GM23248 (cell line): ENCODE measurements around the gene HPS1. TPM values are rescaled to one million over a fixed set of nuclear protein-coding genes. Genes with fewer than 3 reads are reported as not detected.

Experiments
- DNase-seq: peaks from one replicate; pipeline ENCODE4 v3.0.0-alpha.2; 2015
- H2AFZ ChIP-seq: fragments of 200-600 bp; sonication (generic); 2 replicates; pipeline ENCODE4 v1.6.1; 2016; ENCODE audit warnings: antibody characterized with exemption
- H3F3A ChIP-seq: fragments of 200-600 bp; sonication (generic); 2 replicates; pipeline ENCODE4 v1.6.1; 2016; ENCODE audit warnings: mild to moderate bottlenecking, antibody characterized with exemption, mixed run types; ENCODE audit not compliant: insufficient read depth
- H3K27ac ChIP-seq: fragments of 200-600 bp; sonication (generic); 2 replicates; pipeline ENCODE4 v1.5.1; 2016; ENCODE audit warnings: mild to moderate bottlenecking
- H3K27me3 ChIP-seq: fragments of 200-600 bp; sonication (generic); replicated peaks from 2 replicates; pipeline ENCODE4 v1.6.1; 2016; ENCODE audit warnings: mild to moderate bottlenecking; ENCODE audit not compliant: insufficient read depth
- H3K36me3 ChIP-seq: fragments of 200-600 bp; sonication (generic); 2 replicates; pipeline ENCODE4 v1.6.1; 2016; ENCODE audit warnings: low read depth, mild to moderate bottlenecking
- H3K4me1 ChIP-seq: fragments of 200-600 bp; sonication (generic); 2 replicates; pipeline ENCODE4 v1.6.1; 2016; ENCODE audit warnings: mild to moderate bottlenecking; ENCODE audit not compliant: insufficient read depth
- H3K4me2 ChIP-seq: fragments of 200-600 bp; sonication (generic); one replicate; pipeline ENCODE4 v1.6.1; 2016; ENCODE audit warnings: mild to moderate bottlenecking; ENCODE audit not compliant: unreplicated experiment
- H3K4me3 ChIP-seq: fragments of 200-600 bp; sonication (generic); 2 replicates; pipeline ENCODE4 v1.5.1; 2016; ENCODE audit warnings: mild to moderate bottlenecking
- H3K79me2 ChIP-seq: fragments of 200-600 bp; sonication (generic); 2 replicates; pipeline ENCODE4 v1.6.1; 2016; ENCODE audit warnings: mild to moderate bottlenecking; ENCODE audit not compliant: insufficient read depth
- H3K9ac ChIP-seq: fragments of 200-600 bp; sonication (generic); 2 replicates; pipeline ENCODE4 v1.6.1; 2016; ENCODE audit warnings: mild to moderate bottlenecking
- H3K9me2 ChIP-seq: fragments of 200-600 bp; sonication (generic); 2 replicates; pipeline ENCODE4 v1.6.1; 2016; ENCODE audit warnings: mixed run types, mild to moderate bottlenecking, moderate library complexity; ENCODE audit not compliant: insufficient read depth
- H3K9me3 ChIP-seq: fragments of 200-600 bp; sonication (generic); one replicate; pipeline ENCODE4 v1.6.1; 2017; ENCODE audit warnings: low read depth
- H4K20me1 ChIP-seq: fragments of 200-600 bp; sonication (generic); 2 replicates; pipeline ENCODE4 v1.6.0; 2016; ENCODE audit not compliant: insufficient read depth
- EZH2 ChIP-seq: fragments of 200-600 bp; sonication (generic); IDR thresholded peaks from 2 replicates; pipeline ENCODE4 v1.6.1; 2018; ENCODE audit warnings: antibody characterized with exemption, mild to moderate bottlenecking; ENCODE audit not compliant: insufficient read depth, poor library complexity, severe bottlenecking
- EZH2phosphoT487 ChIP-seq: fragments of 200-600 bp; sonication (generic); IDR thresholded peaks from 2 replicates; pipeline ENCODE4 v1.6.1; 2018; ENCODE audit warnings: antibody characterized with exemption, moderate library complexity, mild to moderate bottlenecking, low read depth; ENCODE audit not compliant: insufficient read depth
- WGBS, 2 experiments: methylation state at CpG; one replicate each; pipeline ENCODE4 v1.1.6; 2015 to 2017; ENCODE audit warnings: low lambda C conversion rate in 2 of 2, low coverage in 1 of 2; ENCODE audit errors: missing lambda C conversion rate in 2 of 2; 5-methylcytosine and 5-hydroxymethylcytosine counted together
- in situ Hi-C: fragments of 300-500 bp; cut with MboI; formaldehyde crosslinking; loops from 2 replicates; pipeline ENCODE4 v1.15.0; 2020
- polyA plus RNA-seq: library from polyadenylated mRNA; unstranded; fragments of >200 nt; fragmentation: Nextera tagmentation; extraction: Ambion mirVana; gene quantifications from 2 replicates; pipeline ENCODE4 v1.2.1, GENCODE V29; 2016
- total RNA-seq: library from RNA; depleted of rRNA; stranded (reverse); fragments of >200 nt; shearing (Covaris generic); gene quantifications from 2 replicates; pipeline ENCODE4 v1.2.3, GENCODE V29; 2014

Gene HPS1
- total and polyA plus RNA-seq, 2 experiments from 2014 or later: 54.5 to 80.6 TPM

GRCh38 chr10:98399784-98400183, 47.0 kb downstream of the HPS1 start:
- H3K9ac ChIP-seq: no peak overlapping the region
- no peak overlapping the region for H3K27ac ChIP-seq
- no peak overlapping the region for H3K4me2 ChIP-seq
- peaks cover 25% of the 10 kb centered on the region for H3F3A ChIP-seq
- 93 to 95% methylated on average over 9 of the region's 9 CpGs for WGBS, 2 experiments
- no peak overlapping the region for H3K4me3 ChIP-seq
- no peaks in the 10 kb centered on the region for H4K20me1 ChIP-seq
- no peaks in the 10 kb centered on the region for H3K79me2 ChIP-seq
- no peaks in the 10 kb centered on the region for H3K27me3 ChIP-seq
- in situ Hi-C loops: loop anchor here (10.0 kb wide), 1 partner anchor 155 kb away; no protein-coding TSS in a partner anchor
- no peaks in the 10 kb centered on the region for H3K36me3 ChIP-seq
- no peak for TF ChIP-seq EZH2phosphoT487
- TF ChIP-seq EZH2: no peak
- H3K4me1 ChIP-seq: peaks cover 18% of the 10 kb centered on the region
- no peak overlapping the region for H2AFZ ChIP-seq
- DNase-seq: no peak
- no peaks in the 10 kb centered on the region for H3K9me2 ChIP-seq
- no peaks in the 10 kb centered on the region for H3K9me3 ChIP-seq

GRCh38 chr10:98397089-98397600, 49.6 kb downstream of the HPS1 start:
- TF ChIP-seq EZH2 (no peak), EZH2phosphoT487 (no peak)
- Histone ChIP-seq H3F3A (peaks cover 5% of the 10 kb centered on the region; the same call in 1 of the 2 replicates), H3K4me2 (no peak overlapping the region), H3K27me3 (no peaks in the 10 kb centered on the region), H2AFZ (no peak overlapping the region), H4K20me1 (no peaks in the 10 kb centered on the region), H3K36me3 (no peaks in the 10 kb centered on the region), H3K4me3 (no peak overlapping the region), H3K79me2 (no peaks in the 10 kb centered on the region), H3K9me3 (no peaks in the 10 kb centered on the region), H3K9me2 (no peaks in the 10 kb centered on the region), H3K27ac (no peak overlapping the region), H3K4me1 (peaks cover 16% of the 10 kb centered on the region; the same call in 1 of the 2 replicates), H3K9ac (no peak overlapping the region)
- in situ Hi-C loops: loop anchor here (10.0 kb wide), 1 partner anchor 152 kb away; no protein-coding TSS in a partner anchor
- DNase-seq: no peak
- WGBS, 2 experiments: 83 to 84% methylated on average over 9 of the region's 9 CpGs

GRCh38 chr10:98396096-98397063, 50.4 kb downstream of the HPS1 start:
- no peak overlapping the region for H2AFZ ChIP-seq

GRCh38 chr10:98394851-98395440, 51.8 kb downstream of the HPS1 start:
- peak; percentile 18 for DNase-seq
- peak overlapping the region; percentile 48 for H3K27ac ChIP-seq

More at GRCh38 chr10:98396096-98397063, 50.4 kb downstream of the HPS1 start:
- H3K4me1 ChIP-seq: peaks cover 19% of the 10 kb centered on the region; the same call in 1 of the 2 replicates
- no peaks in the 10 kb centered on the region for H4K20me1 ChIP-seq
- H3K9me3 ChIP-seq: no peaks in the 10 kb centered on the region
- no peak for DNase-seq
- no peak overlapping the region for H3K9ac ChIP-seq
- no peak overlapping the region for H3K4me2 ChIP-seq
- in situ Hi-C loops: loop anchor here (10.0 kb wide), 1 partner anchor 152 kb away; no protein-coding TSS in a partner anchor
- H3F3A ChIP-seq: peaks cover 5% of the 10 kb centered on the region; the same call in 1 of the 2 replicates
- H3K9me2 ChIP-seq: no peaks in the 10 kb centered on the region
- H3K4me3 ChIP-seq: no peak overlapping the region
- TF ChIP-seq EZH2 (no peak), EZH2phosphoT487 (no peak)
- H3K27ac ChIP-seq: no peak overlapping the region
- 88 to 91% methylated on average over 6 of the region's 6 CpGs for WGBS, 2 experiments
- no peaks in the 10 kb centered on the region for H3K27me3 ChIP-seq
- no peaks in the 10 kb centered on the region for H3K79me2 ChIP-seq
- H3K36me3 ChIP-seq: no peaks in the 10 kb centered on the region

More at GRCh38 chr10:98394851-98395440, 51.8 kb downstream of the HPS1 start:
- Histone ChIP-seq H3K4me2 (no peak overlapping the region), H3K36me3 (no peaks in the 10 kb centered on the region), H3K9me3 (no peaks in the 10 kb centered on the region), H3K4me1 (peaks cover 19% of the 10 kb centered on the region; the same call in 1 of the 2 replicates), H3K4me3 (no peak overlapping the region), H3K9me2 (no peaks in the 10 kb centered on the region), H3K9ac (no peak overlapping the region), H4K20me1 (no peaks in the 10 kb centered on the region), H3K27me3 (no peaks in the 10 kb centered on the region), H3F3A (peaks cover 5% of the 10 kb centered on the region; the same call in 1 of the 2 replicates), H3K79me2 (no peaks in the 10 kb centered on the region), H2AFZ (peak overlapping the region; percentile 36; the same call in 1 of the 2 replicates)
- in situ Hi-C loops: loop anchor here (10.0 kb wide), 1 partner anchor 150 kb away; no protein-coding TSS in a partner anchor
- 63 to 67% methylated on average over 8 of the region's 8 CpGs for WGBS, 2 experiments
- TF ChIP-seq EZH2: no peak
- TF ChIP-seq EZH2phosphoT487: no peak
